GM12872 (cell line): Measurements from ENCODE around the gene EGFLAM.

Experiments
- TF ChIP-seq, protein P1 (sequence below): IDR thresholded peaks from 3 replicates; pipeline ENCODE4 v1.5.1; 2011; ENCODE audit warnings: low read depth, mild to moderate bottlenecking, low read length, moderate library complexity; ENCODE audit not compliant: insufficient read depth

EGFLAM gene

DNA sequence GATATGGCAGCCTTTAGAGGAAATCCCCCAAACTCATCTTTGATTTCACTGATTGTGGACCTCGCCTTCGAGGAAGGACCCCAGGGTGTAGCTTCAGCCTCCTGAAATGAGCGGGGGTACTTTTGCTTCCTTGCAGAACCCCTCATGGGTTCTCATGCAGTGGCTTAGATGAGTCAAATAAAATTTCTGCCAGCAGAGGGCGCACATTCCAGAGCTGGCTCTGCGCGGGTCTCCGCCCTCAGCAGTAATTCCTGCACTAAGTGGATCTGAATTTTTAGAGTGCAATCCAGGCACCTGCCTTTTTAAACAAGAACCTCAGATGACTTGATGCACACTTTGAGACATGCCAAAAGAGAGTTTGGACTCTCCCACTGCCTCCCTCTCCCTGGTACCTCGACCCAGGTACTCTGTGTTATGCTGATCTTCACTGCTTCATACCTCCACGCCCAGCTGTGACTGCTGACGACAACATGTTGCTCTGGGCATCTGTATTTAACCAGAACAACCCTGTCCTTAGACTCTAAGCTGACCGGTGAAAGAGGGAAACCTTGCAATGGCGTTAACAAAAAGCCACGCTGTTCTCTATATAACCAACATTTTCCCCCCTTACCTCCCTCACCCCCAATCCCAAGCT is 7.3 kb downstream of the EGFLAM start:
- TF ChIP-seq, protein P1, sequence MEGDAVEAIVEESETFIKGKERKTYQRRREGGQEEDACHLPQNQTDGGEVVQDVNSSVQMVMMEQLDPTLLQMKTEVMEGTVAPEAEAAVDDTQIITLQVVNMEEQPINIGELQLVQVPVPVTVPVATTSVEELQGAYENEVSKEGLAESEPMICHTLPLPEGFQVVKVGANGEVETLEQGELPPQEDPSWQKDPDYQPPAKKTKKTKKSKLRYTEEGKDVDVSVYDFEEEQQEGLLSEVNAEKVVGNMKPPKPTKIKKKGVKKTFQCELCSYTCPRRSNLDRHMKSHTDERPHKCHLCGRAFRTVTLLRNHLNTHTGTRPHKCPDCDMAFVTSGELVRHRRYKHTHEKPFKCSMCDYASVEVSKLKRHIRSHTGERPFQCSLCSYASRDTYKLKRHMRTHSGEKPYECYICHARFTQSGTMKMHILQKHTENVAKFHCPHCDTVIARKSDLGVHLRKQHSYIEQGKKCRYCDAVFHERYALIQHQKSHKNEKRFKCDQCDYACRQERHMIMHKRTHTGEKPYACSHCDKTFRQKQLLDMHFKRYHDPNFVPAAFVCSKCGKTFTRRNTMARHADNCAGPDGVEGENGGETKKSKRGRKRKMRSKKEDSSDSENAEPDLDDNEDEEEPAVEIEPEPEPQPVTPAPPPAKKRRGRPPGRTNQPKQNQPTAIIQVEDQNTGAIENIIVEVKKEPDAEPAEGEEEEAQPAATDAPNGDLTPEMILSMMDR, result peak; percentile 77

DNA sequence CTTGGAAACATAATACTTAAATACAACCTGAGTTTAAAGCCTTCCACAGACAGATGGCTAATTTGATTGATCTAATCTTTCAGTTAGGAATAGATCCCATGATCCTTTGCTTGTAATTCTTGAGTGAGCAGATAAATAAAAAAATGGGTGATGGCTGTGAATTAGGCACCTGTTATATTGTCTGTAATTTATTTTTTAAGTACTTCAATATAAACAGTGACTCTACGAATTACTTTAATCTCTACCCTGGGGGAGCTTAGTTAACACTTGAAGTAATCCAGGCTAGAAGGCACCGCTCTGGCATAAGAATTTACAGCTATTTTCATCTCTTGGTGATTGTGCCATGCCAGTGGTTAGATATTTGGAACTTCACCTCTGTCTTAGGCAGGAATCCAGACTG is 9.0 kb downstream of the EGFLAM start:
- TF ChIP-seq, protein P1, result no peak

DNA sequence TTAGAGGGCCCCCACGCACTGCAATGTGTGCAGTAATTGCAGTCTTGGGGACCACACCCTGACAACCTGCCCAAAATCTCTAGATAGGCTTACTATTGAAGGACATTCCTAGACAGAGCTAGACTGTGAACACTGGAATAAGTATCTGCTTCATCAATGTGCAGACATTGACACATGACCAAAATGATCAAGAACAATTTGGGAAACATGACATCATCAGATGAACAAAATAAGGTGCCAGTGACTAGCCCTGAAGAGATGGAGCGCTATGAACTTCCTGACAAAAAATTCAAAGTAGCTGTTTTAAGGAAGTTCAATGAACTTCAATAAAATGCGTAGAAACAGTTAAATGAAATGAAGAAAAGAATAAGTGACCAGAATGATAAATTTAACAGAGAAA is 15.3 kb downstream of the EGFLAM start:
- TF ChIP-seq, protein P1, result no peak

DNA sequence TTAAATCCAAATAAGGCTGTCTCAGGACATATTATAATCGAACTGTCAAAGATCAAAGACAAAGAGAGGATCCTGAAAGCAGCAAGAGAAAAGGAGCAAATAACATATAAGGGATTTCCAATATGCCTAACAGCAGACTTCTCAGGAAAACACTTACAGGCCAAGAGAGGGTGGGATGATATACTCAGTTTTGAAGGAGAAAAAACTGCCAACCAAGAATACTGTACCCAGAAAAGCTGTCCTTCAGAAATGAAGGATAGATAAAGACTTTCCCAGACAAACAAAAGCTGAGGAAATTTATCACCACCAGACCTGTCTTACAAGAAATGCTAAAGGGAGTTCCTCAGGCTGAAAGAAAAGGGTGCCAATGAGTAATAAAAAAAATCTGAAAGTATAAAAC is 16.0 kb downstream of the EGFLAM start:
- TF ChIP-seq, protein P1, result no peak

DNA sequence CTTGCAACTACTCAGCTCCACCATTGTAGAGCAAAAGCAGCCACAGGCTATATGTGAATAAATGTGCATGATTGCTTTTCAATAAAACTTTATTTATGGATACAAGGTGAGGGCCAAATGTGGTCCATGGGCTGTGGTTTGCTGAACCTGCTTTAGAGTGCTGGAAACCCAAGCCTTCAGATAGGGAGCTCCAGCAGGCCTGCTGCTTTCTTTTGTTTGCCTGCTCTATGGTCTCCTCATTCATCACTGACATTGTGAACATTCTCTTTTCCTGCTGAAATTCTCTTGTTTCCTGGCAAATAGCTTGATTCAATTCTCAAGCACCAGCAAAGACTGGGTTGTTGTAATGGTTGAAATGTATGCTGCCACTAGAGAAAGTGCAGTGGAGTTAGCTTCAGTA is 26.0 kb downstream of the EGFLAM start:
- TF ChIP-seq, protein P1, result no peak

DNA sequence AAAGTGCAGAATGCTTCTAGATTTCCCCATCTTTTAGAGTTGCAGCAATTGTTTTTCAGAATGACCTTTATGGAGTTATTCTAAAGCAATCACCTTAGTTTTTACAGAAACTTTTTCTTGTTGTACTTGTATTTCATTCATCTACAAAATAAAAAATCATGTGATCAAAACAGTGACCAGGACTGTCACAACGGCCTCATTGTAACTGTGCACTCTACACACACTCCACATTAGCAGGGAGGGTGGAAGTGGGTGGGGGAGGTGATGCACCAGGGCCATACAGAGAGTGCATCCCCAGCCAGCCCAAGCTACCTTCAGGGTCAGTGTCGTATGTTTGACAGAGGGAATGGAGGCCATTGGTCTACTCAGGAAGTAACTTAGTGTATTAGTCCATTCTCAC is 26.9 kb downstream of the EGFLAM start:
- TF ChIP-seq, protein P1, result no peak

DNA sequence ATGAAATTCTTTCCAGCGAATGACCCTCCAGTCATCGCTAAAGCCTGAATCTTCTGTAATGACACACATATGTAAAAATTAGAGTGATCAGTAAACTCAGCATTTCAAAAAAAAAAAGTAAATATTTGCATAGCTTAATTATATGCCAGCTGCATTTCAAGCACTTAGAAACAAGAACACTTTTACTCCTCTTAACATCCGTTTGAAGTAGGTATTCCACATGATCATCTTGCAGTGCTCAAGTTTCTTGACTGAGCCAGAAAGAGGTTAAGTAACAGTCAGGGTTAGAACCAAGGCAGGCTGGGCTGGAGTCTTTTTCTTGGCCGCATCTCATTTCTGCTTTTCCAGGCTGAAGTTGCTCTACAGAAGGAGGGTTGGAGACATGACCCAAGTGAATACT is 27.6 kb downstream of the EGFLAM start:
- TF ChIP-seq, protein P1, result no peak
